Body of pancreas (tissue), 4 donors: ENCODE measurements around the gene MYRFL.

Experiments used
- POLR2A ChIP-seq, 3 donors: fragments of 450-650 bp; IDR thresholded peaks; one replicate each; pipeline ENCODE4 v1.6.1; 2016; ENCODE audit warnings: antibody characterized with exemption in 3 of 3, mild to moderate bottlenecking in 2 of 3
- TF ChIP-seq, protein P1 (sequence below), 7 experiments: fragments of 450-650 bp in 4 of 7; fragments of 200-600 bp in 3 of 7; sonication (generic) in 3 of 7; IDR thresholded peaks; one replicate each; pipeline ENCODE4 v1.5.1; 2016 to 2019; ENCODE audit warnings: antibody characterized with exemption in 7 of 7

DNA sequence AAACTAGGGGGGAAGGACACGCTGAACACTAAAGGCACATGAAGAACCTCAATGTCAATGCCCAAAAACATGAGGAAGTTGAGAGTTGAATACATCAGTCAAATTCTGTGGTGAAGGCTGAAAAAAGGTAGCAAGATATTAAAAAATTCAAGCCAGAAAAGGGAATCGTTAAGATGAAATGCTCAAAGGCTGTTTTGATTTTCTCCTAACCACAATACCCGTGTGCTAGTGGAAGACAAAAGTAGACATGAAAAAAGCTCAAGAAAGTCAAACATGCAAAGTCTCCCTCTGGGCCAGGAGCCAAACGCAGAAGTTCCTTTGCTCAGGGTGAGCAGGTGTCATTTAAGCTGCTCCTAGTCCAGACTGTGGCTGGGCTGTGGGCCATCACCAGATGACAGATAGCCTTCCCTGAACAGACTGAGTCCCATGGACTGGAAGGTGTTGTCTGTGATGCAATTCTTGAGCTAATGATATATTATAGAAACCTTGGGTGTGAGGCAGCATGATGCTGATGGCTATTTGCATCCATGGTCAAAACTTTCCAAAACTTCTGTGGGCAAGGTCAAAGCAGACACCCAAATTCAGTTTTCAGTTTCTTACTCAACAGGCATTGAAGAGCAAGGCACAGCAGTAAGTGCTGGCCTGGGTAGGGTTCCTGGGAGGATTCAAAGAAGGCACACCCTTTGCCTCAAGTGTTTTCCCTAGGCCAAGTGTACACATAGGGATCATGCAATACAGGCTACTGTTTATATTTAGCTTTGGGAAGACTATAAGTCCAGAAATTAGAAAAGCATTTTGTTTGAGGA, 81.6 kb downstream of the MYRFL start:
- no peak for TF ChIP-seq POLR2A (IDR thresholded peaks at IDR 0.05)
- TF ChIP-seq, protein P1, sequence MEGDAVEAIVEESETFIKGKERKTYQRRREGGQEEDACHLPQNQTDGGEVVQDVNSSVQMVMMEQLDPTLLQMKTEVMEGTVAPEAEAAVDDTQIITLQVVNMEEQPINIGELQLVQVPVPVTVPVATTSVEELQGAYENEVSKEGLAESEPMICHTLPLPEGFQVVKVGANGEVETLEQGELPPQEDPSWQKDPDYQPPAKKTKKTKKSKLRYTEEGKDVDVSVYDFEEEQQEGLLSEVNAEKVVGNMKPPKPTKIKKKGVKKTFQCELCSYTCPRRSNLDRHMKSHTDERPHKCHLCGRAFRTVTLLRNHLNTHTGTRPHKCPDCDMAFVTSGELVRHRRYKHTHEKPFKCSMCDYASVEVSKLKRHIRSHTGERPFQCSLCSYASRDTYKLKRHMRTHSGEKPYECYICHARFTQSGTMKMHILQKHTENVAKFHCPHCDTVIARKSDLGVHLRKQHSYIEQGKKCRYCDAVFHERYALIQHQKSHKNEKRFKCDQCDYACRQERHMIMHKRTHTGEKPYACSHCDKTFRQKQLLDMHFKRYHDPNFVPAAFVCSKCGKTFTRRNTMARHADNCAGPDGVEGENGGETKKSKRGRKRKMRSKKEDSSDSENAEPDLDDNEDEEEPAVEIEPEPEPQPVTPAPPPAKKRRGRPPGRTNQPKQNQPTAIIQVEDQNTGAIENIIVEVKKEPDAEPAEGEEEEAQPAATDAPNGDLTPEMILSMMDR (IDR thresholded peaks at IDR 0.05), result no peak
